ENCODE measurements around the gene ZNF738.

Gene ZNF738

GRCh38 chr19:21358768-21359451 is at the start of gene ZNF738:
TSS of gene ZNF738 (plus strand) at chr19:21359000. CDS start at chr19:21359141, 141 bp downstream.
- no peak for TF ChIP-seq GATA2 (IDR thresholded peaks at IDR 0.05; ENCODE audit: low read depth, low read length)

- no peak for TF ChIP-seq GATA2 (IDR thresholded peaks at IDR 0.05; ENCODE audit: low read depth, low read length)
- TF ChIP-seq GATA3 (IDR thresholded peaks at IDR 0.05; ENCODE audit: low read depth, low read length), result no peak
These were observed 44.1 kb upstream of the ZNF738 start for GRCh38 chr19:21314676-21315075.

GRCh38 chr19:21317821-21318220 is 41.0 kb upstream of the ZNF738 start:
- no peak for TF ChIP-seq GATA3 (IDR thresholded peaks at IDR 0.05; ENCODE audit: low read depth, low read length)
- TF ChIP-seq GATA2 (IDR thresholded peaks at IDR 0.05; ENCODE audit: low read depth, low read length), result no peak

GRCh38 chr19:21321134-21321533 is 37.7 kb upstream of the ZNF738 start:
- TF ChIP-seq GATA2 (IDR thresholded peaks at IDR 0.05; ENCODE audit: low read depth, low read length) (no peak), GATA3 (IDR thresholded peaks at IDR 0.05; ENCODE audit: low read depth, low read length) (no peak)

GRCh38 chr19:21321996-21322395 is 36.8 kb upstream of the ZNF738 start:
- no peak for TF ChIP-seq GATA2 (IDR thresholded peaks at IDR 0.05; ENCODE audit: low read depth, low read length)
- no peak for TF ChIP-seq GATA3 (IDR thresholded peaks at IDR 0.05; ENCODE audit: low read depth, low read length)

GRCh38 chr19:21322528-21322927 is 36.3 kb upstream of the ZNF738 start:
- TF ChIP-seq GATA3 (IDR thresholded peaks at IDR 0.05; ENCODE audit: low read depth, low read length) (no peak), GATA2 (IDR thresholded peaks at IDR 0.05; ENCODE audit: low read depth, low read length) (no peak)

GRCh38 chr19:21323000-21323399 is 35.8 kb upstream of the ZNF738 start:
- no peak for TF ChIP-seq GATA3 (IDR thresholded peaks at IDR 0.05; ENCODE audit: low read depth, low read length)

- TF ChIP-seq GATA2 (IDR thresholded peaks at IDR 0.05; ENCODE audit: low read depth, low read length), result no peak
- TF ChIP-seq GATA3 (IDR thresholded peaks at IDR 0.05; ENCODE audit: low read depth, low read length), result no peak
These were observed 32.6 kb upstream of the ZNF738 start for GRCh38 chr19:21326169-21326568.

GRCh38 chr19:21328406-21328805 is 30.4 kb upstream of the ZNF738 start:
- TF ChIP-seq GATA3 (IDR thresholded peaks at IDR 0.05; ENCODE audit: low read depth, low read length) (no peak), GATA2 (IDR thresholded peaks at IDR 0.05; ENCODE audit: low read depth, low read length) (no peak)

GRCh38 chr19:21328885-21329605 is 29.8 kb upstream of the ZNF738 start, which contains the start of gene ZNF708:
TSS of gene ZNF708 (minus strand) at chr19:21329410. CDS start at chr19:21329212, 198 bp downstream.
- TF ChIP-seq GATA2 (IDR thresholded peaks at IDR 0.05; ENCODE audit: low read depth, low read length) (peak; percentile 56), GATA3 (IDR thresholded peaks at IDR 0.05; ENCODE audit: low read depth, low read length) (no peak)

GRCh38 chr19:21335721-21336120 is 23.1 kb upstream of the ZNF738 start:
- TF ChIP-seq GATA2 (IDR thresholded peaks at IDR 0.05; ENCODE audit: low read depth, low read length) (no peak), GATA3 (IDR thresholded peaks at IDR 0.05; ENCODE audit: low read depth, low read length) (no peak)

GRCh38 chr19:21352830-21353229 is 6.0 kb upstream of the ZNF738 start:
- no peak for TF ChIP-seq GATA2 (IDR thresholded peaks at IDR 0.05; ENCODE audit: low read depth, low read length)
- TF ChIP-seq GATA3 (IDR thresholded peaks at IDR 0.05; ENCODE audit: low read depth, low read length), result no peak

GRCh38 chr19:21362291-21362690 is 3.5 kb downstream of the ZNF738 start:
- no peak for TF ChIP-seq GATA3 (IDR thresholded peaks at IDR 0.05; ENCODE audit: low read depth, low read length)

- TF ChIP-seq GATA3 (IDR thresholded peaks at IDR 0.05; ENCODE audit: low read depth, low read length) (no peak), GATA2 (IDR thresholded peaks at IDR 0.05; ENCODE audit: low read depth, low read length) (no peak)
These were observed 25.3 kb downstream of the ZNF738 start for GRCh38 chr19:21383980-21384582.

GRCh38 chr19:21396121-21396520 is 37.3 kb downstream of the ZNF738 start:
- TF ChIP-seq GATA2 (IDR thresholded peaks at IDR 0.05; ENCODE audit: low read depth, low read length) (no peak), GATA3 (IDR thresholded peaks at IDR 0.05; ENCODE audit: low read depth, low read length) (no peak)

Measured in SH-SY5Y (cell line).